GM12873 (cell line): ENCODE results near the gene HORMAD2.

Experiments
- TF ChIP-seq, protein P1 (sequence below): IDR thresholded peaks from 2 replicates; pipeline ENCODE4 v1.5.1; 2012; ENCODE audit warnings: low read depth, mild to moderate bottlenecking, moderate library complexity, low read length, control low read depth; ENCODE audit not compliant: insufficient read depth; ENCODE audit errors: missing control alignments

The HORMAD2 gene

DNA sequence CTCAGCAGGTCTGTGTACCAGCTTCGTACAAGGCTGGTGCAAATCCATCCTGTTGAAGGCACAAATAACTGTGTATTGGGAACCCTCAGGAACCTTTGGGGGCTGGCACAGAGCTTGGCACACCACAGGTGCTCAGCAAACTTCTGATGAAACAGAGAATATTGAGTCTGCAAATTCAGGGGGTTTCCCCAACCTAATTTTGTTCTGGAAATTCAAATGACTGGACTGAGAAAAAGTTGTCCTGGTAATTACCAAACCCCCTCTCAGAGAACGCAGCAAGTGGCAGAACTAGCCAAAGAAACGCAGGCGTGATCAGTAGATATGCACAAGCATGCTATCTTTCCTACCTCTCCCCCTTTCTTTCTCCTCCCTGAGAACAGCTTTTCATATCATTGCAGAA lies 118.7 kb downstream of the HORMAD2 start:
- TF ChIP-seq, protein P1, sequence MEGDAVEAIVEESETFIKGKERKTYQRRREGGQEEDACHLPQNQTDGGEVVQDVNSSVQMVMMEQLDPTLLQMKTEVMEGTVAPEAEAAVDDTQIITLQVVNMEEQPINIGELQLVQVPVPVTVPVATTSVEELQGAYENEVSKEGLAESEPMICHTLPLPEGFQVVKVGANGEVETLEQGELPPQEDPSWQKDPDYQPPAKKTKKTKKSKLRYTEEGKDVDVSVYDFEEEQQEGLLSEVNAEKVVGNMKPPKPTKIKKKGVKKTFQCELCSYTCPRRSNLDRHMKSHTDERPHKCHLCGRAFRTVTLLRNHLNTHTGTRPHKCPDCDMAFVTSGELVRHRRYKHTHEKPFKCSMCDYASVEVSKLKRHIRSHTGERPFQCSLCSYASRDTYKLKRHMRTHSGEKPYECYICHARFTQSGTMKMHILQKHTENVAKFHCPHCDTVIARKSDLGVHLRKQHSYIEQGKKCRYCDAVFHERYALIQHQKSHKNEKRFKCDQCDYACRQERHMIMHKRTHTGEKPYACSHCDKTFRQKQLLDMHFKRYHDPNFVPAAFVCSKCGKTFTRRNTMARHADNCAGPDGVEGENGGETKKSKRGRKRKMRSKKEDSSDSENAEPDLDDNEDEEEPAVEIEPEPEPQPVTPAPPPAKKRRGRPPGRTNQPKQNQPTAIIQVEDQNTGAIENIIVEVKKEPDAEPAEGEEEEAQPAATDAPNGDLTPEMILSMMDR = no peak

DNA sequence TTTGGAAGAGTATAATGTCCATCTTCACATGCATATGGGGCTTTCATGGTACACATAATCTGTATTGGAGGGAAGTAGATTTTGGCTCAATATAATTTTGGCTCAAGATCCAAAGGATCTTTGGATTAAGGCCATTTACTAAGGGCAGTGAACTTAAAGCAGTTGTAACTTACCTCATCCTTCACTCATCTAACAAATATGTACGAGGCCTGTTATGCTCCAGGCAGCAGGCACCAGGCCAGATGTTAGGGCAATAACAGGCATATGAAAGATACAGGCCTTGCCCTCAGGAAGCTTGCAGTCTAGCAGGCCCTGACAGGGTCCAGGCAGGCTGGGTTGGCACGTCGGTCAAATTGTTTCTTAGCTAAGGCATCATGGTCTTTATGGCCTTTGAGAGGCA lies 121.7 kb downstream of the HORMAD2 start:
- TF ChIP-seq, protein P1 = no peak

DNA sequence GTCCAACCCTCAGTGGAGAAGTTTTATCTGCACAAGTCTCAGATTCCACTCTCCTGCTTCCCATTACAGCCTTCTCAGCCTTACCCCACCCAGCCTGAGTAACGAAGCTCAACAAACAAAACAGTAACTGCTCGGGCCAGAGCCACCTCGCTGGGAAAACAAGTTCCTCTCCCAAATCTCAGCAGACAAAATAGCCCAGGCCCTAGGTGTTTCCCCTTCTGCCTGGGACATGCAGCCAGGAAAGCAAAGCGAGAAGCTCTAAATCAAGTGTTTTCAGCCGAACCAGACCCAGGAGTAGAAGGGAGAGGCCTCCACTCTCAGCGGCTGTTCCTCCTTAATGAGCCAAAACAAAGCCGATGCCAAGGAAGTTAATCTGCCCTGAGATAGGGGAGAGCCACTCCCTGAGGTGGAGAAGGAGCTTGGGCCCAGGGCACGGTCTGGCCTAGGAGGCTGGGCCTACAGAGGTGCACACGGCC lies 122.3 kb downstream of the HORMAD2 start:
- TF ChIP-seq, protein P1 = no peak

DNA sequence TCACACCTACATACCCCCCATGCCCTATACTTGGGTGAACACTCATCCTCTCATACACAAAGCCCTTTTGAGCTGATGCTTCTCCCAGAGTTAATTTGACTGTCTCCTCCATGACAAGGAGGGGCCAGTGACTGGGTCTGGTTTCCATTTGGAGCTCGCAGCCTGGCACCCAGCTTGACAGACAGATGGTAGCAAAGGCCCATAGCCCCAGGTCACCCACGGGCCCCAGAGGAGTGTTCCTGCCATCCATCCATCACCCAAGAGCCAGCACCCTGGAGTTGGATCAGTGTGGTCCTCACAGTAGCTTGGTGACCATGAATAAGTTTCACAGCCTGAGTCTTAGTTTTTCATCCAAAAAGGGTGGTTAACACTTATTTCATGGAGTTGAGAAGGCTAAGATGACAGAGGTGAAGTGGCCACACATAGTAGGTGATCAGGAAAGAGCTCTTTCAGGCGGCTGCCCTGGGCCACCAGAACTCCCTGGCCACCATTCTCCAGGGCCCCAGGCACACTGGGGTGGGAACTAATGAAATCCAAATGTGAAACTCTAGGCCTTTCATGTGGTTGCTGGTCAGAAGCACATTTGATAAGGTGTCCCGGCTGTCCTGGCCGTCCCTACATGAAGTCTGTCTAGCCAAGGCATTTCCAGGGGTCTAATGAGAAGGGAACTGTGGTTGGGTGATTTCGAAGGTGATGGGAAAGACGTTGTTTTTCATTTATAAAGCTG lies 123.9 kb downstream of the HORMAD2 start:
- TF ChIP-seq, protein P1 = no peak

DNA sequence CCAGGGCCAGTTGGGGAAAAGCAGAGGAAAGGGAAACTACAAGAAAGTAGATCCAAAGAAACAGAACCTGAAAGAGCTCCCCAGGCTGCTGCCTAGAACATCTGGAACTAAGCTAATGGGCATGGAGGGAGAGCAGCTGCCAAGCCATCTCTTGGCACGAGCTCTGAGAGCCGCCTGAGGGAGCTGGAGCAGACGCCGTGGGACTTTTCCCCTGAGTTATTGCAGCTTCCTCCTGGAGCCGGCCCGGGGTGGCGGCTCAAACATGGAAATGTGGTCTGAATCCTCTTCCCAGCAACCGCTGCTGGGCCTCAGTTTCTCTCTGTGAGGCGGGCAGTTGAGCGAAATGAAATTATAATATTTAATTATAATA lies 124.5 kb downstream of the HORMAD2 start:
- TF ChIP-seq, protein P1 = no peak

DNA sequence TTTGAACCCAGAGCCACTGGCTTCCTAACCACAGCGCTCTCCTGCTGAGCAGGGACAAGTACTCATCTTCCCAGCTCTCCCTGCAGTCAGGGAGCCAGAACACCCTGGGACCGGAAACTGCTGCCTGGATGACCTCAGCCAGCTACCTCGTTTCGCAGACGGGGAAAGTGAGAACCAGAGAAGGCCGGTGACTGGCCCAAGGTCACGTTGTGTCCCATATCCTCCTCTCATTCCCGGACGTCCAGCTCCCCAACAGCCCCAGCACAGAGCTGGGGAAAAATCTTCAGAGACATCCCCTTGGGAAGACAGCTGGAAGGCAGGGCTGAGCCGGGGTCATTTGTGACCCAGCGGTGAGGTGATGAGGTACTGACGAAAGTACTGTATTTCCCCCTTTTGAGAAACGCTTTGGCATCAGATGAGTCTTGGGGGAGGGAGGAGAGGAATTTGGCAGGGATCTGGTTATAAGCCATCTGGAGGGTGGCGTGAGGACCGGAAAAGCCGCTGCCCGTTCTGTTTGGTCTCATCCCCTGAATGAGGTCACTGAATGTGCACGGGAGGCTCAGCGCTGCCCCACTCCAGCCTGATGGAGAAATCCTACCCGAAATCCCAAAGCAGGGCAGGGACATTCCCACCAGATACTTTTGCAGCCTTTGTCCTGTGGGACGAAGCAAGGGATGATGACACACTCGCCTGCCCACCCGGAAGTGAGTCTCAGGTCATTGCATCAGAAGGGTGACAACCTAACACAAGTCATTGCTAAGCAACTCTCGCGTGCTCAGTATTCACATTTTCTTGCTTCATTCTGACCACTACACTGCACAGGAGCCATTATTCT lies 125.2 kb downstream of the HORMAD2 start:
- TF ChIP-seq, protein P1 = no peak

DNA sequence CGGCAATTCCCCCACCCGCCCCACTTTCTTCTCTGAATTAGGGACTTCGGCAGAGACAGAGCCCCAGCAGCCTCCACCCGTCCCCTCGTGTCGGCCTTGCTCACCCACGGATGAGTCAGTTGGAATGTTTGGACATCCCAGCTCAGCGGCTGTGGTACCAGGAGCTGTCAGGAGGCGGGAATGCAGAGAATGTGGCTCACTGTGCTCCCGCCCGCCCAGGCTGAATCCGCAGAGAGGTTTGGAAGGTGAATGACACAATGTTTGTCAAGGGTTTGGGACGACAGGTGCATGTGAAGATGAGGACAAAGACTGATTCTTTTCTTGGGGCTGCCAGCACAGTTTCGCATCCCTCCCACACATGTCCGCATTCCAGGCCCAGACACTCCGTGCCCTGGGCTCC lies 126.7 kb downstream of the HORMAD2 start:
- TF ChIP-seq, protein P1 = no peak
